ENCODE measurements around the gene OTOA.
"Not testable (repeated sequence)": the region's sequence is repeated elsewhere in the genome, so short reads cannot be mapped to it uniquely, and the experiment has no call there.

OTOA gene

GRCh38 chr16:21714369-21714618 is 50.5 kb downstream of the OTOA start:
- DNase-seq (ENCODE audit: extremely low read depth in 1 of 2, low read depth in 1 of 2), result not testable (repeated sequence)

- DNase-seq (ENCODE audit: extremely low read depth in 1 of 2, low read depth in 1 of 2), result no peak
These were observed 53.8 kb downstream of the OTOA start for GRCh38 chr16:21717608-21718007.

GRCh38 chr16:21719283-21719682 is 55.5 kb downstream of the OTOA start:
- DNase-seq (ENCODE audit: extremely low read depth in 1 of 2, low read depth in 1 of 2), result no peak

GRCh38 chr16:21720533-21720932 is 56.8 kb downstream of the OTOA start:
- DNase-seq (ENCODE audit: extremely low read depth in 1 of 2, low read depth in 1 of 2), result no peak

- DNase-seq (ENCODE audit: extremely low read depth in 1 of 2, low read depth in 1 of 2), result no peak
These were observed 59.1 kb downstream of the OTOA start for GRCh38 chr16:21722771-21723455.

- no peak for DNase-seq (ENCODE audit: extremely low read depth in 1 of 2, low read depth in 1 of 2)
These were observed 59.8 kb downstream of the OTOA start for GRCh38 chr16:21723532-21723931.

- no peak for DNase-seq (ENCODE audit: extremely low read depth in 1 of 2, low read depth in 1 of 2)
These were observed 63.6 kb downstream of the OTOA start for GRCh38 chr16:21727344-21727743.

GRCh38 chr16:21731233-21731632 is 67.5 kb downstream of the OTOA start:
- DNase-seq (ENCODE audit: extremely low read depth in 1 of 2, low read depth in 1 of 2), result not testable (repeated sequence)

GRCh38 chr16:21740637-21741036 is 76.9 kb downstream of the OTOA start:
- not testable (repeated sequence) for DNase-seq (ENCODE audit: extremely low read depth in 1 of 2, low read depth in 1 of 2)

- not testable (repeated sequence) for DNase-seq (ENCODE audit: extremely low read depth in 1 of 2, low read depth in 1 of 2)
These were observed 92.7 kb downstream of the OTOA start for GRCh38 chr16:21756192-21757079.

GRCh38 chr16:21757080-21757671 is 93.4 kb downstream of the OTOA start:
- DNase-seq (ENCODE audit: extremely low read depth in 1 of 2, low read depth in 1 of 2), result not testable (repeated sequence)

- DNase-seq (ENCODE audit: extremely low read depth in 1 of 2, low read depth in 1 of 2), result not testable (repeated sequence)
These were observed 104.5 kb downstream of the OTOA start for GRCh38 chr16:21768280-21768679.

- not testable (repeated sequence) for DNase-seq (ENCODE audit: extremely low read depth in 1 of 2, low read depth in 1 of 2)
These were observed 105.0 kb downstream of the OTOA start for GRCh38 chr16:21768810-21769209.

- DNase-seq (ENCODE audit: extremely low read depth in 1 of 2, low read depth in 1 of 2), result not testable (repeated sequence)
These were observed 105.5 kb downstream of the OTOA start for GRCh38 chr16:21769284-21769683.

- not testable (repeated sequence) for DNase-seq (ENCODE audit: extremely low read depth in 1 of 2, low read depth in 1 of 2)
These were observed 106.8 kb downstream of the OTOA start for GRCh38 chr16:21770584-21770983.

- DNase-seq (ENCODE audit: extremely low read depth in 1 of 2, low read depth in 1 of 2), result not testable (repeated sequence)
These were observed 108.9 kb downstream of the OTOA start for GRCh38 chr16:21772547-21773206.

- not testable (repeated sequence) for DNase-seq (ENCODE audit: extremely low read depth in 1 of 2, low read depth in 1 of 2)
These were observed 109.4 kb downstream of the OTOA start for GRCh38 chr16:21773207-21773553.

GRCh38 chr16:21780525-21780924 is 116.8 kb downstream of the OTOA start:
- DNase-seq (ENCODE audit: extremely low read depth in 1 of 2, low read depth in 1 of 2), result not testable (repeated sequence)

- DNase-seq (ENCODE audit: extremely low read depth in 1 of 2, low read depth in 1 of 2), result not testable (repeated sequence)
These were observed 126.7 kb downstream of the OTOA start for GRCh38 chr16:21790506-21790905.

- DNase-seq (ENCODE audit: extremely low read depth in 1 of 2, low read depth in 1 of 2), result not testable (repeated sequence)
These were observed 129.5 kb downstream of the OTOA start for GRCh38 chr16:21793310-21793709.

- not testable (repeated sequence) for DNase-seq (ENCODE audit: extremely low read depth in 1 of 2, low read depth in 1 of 2)
These were observed 134.8 kb downstream of the OTOA start for GRCh38 chr16:21798601-21799000.

All from activated CD8-positive, alpha-beta memory T cell treated with anti-CD3 and anti-CD28 coated beads for 1 hour (primary cell).